ENCODE data around the gene WDR87. TPM values are rescaled to one million over a fixed set of nuclear protein-coding genes. Genes with fewer than 3 reads are reported as not detected.
A peak's percentile ranks its signal among the peaks of the same experiment; 100 is the strongest.

WDR87 gene
- total and polyA plus RNA-seq, 2 of the 8 experiments (the other 6 are each of a cell fraction or from before 2014, with no cell fraction given) = not detected

- no peak for DNase-seq (ENCODE audit: low read depth in 1 of 2, low spot score in 2 of 2)
- Histone ChIP-seq H3K79me2 (ENCODE audit: control insufficient read depth in 1 of 2, insufficient read depth in 2 of 2, low read length in 2 of 2) (peaks cover 2 to 64% of the 10 kb centered on the region in 2 experiments), H4K91ac (replicated peaks; ENCODE audit: insufficient read length, low read length) (peak overlapping the region; percentile 83), H3K27ac (ENCODE audit: low read depth, low read length) (no peak overlapping the region), H3K4me3 (ENCODE audit: extremely low read depth in 1 of 4, insufficient read depth in 2 of 4, low read depth in 3 of 4, low read length in 4 of 4) (no peak overlapping the region), H3K9ac (replicated peaks in 1 of 4; ENCODE audit: extremely low read depth in 1 of 4, low read depth in 3 of 4, low read length in 3 of 4) (no peak overlapping the region), H2BK20ac (ENCODE audit: low read length) (peak overlapping the region; percentile 87; the same call in 1 of the 2 replicates), H3K4ac (replicated peaks; ENCODE audit: insufficient read length, low read depth, low read length) (peak overlapping the region; percentile 13), H3K23ac (ENCODE audit: insufficient read length) (no peak overlapping the region), H3K4me1 (replicated peaks in 1 of 4; ENCODE audit: control insufficient read depth in 3 of 4, insufficient read depth in 4 of 4, low read length in 3 of 4) (peaks cover 25 to 47% (median 35%) of the 10 kb centered on the region in 4 experiments), H3K18ac (ENCODE audit: extremely low read depth, low read length) (no peak overlapping the region), H3K14ac (ENCODE audit: insufficient read length) (no peak overlapping the region), H2BK5ac (ENCODE audit: low read depth, low read length) (peak overlapping the region; percentile 26; the same call in 1 of the 2 replicates), H4K8ac (ENCODE audit: extremely low read depth, insufficient read depth, low read length) (no peak overlapping the region), H2AFZ (ENCODE audit: low read length) (no peak overlapping the region), H3K27me3 (replicated peaks in 1 of 4; ENCODE audit: control insufficient read depth in 3 of 4, extremely low read depth in 1 of 4, insufficient read depth in 3 of 4, low read length in 3 of 4) (no peaks in the 10 kb centered on the region), H4K5ac (ENCODE audit: insufficient read length, low read depth, low read length) (peak overlapping the region; percentile 23), H2BK12ac (ENCODE audit: low read depth, low read length) (peak overlapping the region; percentile 69; the same call in 1 of the 2 replicates), H4K20me1 (replicated peaks in 1 of 2; ENCODE audit: control insufficient read depth in 1 of 2, insufficient read depth in 2 of 2, low read length in 2 of 2) (peaks cover 0 to 4% of the 10 kb centered on the region in 2 experiments), H3K4me2 (ENCODE audit: insufficient read depth in 1 of 2, low read depth in 2 of 2, low read length in 2 of 2) (peak overlapping the region in 1 of 2 experiments; percentile 77; a peak in 1 of 4 replicates), H2BK15ac (ENCODE audit: low read length) (no peak overlapping the region; the same call in 1 of the 2 replicates), H3K56ac (replicated peaks; ENCODE audit: insufficient read length, low read depth, low read length) (no peak overlapping the region), H3K9me3 (ENCODE audit: insufficient read depth in 2 of 2, low read depth in 1 of 2, low read length in 1 of 2) (peaks cover 0 to 3% of the 10 kb centered on the region in 2 experiments; a peak in 2 of 4 replicates), H2BK120ac (replicated peaks; ENCODE audit: low read depth, low read length) (no peak overlapping the region), H3K79me1 (ENCODE audit: low read depth, low read length) (peaks cover 30% of the 10 kb centered on the region), H2AK5ac (ENCODE audit: low read depth, low read length) (peak overlapping the region; percentile 30; the same call in 1 of the 2 replicates), H3K36me3 (ENCODE audit: control insufficient read depth in 2 of 4, insufficient read depth in 4 of 4, low read length in 3 of 4) (peaks cover 0 to 6% (median 1%) of the 10 kb centered on the region in 4 experiments; a peak in 2 of 8 replicates), H3K23me2 (ENCODE audit: low read depth, low read length) (peaks cover 8% of the 10 kb centered on the region; the same call in 1 of the 2 replicates)
- WGBS, 2 experiments (ENCODE audit: extremely low coverage in 1 of 2, insufficient coverage in 1 of 2, insufficient read length in 1 of 2, insufficient replicate concordance in 2 of 2, low coverage in 1 of 2, low lambda C conversion rate in 2 of 2, missing lambda C conversion rate in 1 of 2) = 75% methylated on average over 4 of the region's 5 CpGs; no CpG with 5 or more reads in 1 of the 2 experiments
- POLR2A ChIA-PET (ENCODE audit: partially characterized antibody) = interaction anchor here (1.3 to 4.3 kb wide), 6 partner anchors 8 to 73 kb away, joined by 3 to 37 read pairs (median 18); partner anchors contain the start of genes SIPA1L3 and WDR87
- CTCF ChIA-PET (ENCODE audit: partially characterized antibody) = interaction anchor here (0.7 to 4.3 kb wide), 5 partner anchors 27 to 73 kb away, joined by 3 to 24 read pairs (median 12); no protein-coding TSS in a partner anchor
- FAIRE-seq = no peak
- TF ChIP-seq FOSL1 (IDR thresholded peaks at IDR 0.05; ENCODE audit: insufficient read depth, low read depth, low read length) (no peak), EGR1 (IDR thresholded peaks at IDR 0.05; ENCODE audit: borderline replicate concordance, low read depth, low read length) (no peak), SIN3A (conservative IDR thresholded peaks at IDR 0.05 in 1 of 2, IDR thresholded peaks at IDR 0.05 in 1 of 2; ENCODE audit: low read depth in 1 of 2, low read length in 2 of 2) (no peak), RXRA (IDR thresholded peaks at IDR 0.05; ENCODE audit: insufficient read depth, low read depth, low read length) (no peak), SIRT6 (IDR thresholded peaks at IDR 0.05; ENCODE audit: low read length) (no peak), NRF1 (IDR thresholded peaks at IDR 0.05; ENCODE audit: low read depth, low read length) (no peak), KDM4A (IDR thresholded peaks at IDR 0.05; ENCODE audit: low read depth, low read length, severe bottlenecking) (no peak), CREB1 (IDR thresholded peaks at IDR 0.05) (no peak), TAF1 (IDR thresholded peaks at IDR 0.05; ENCODE audit: low read depth, low read length) (no peak), RBBP5 (IDR thresholded peaks at IDR 0.05; ENCODE audit: borderline replicate concordance, low read depth, low read length) (no peak), CHD2 (IDR thresholded peaks at IDR 0.05; ENCODE audit: low read length) (no peak), RFX5 (IDR thresholded peaks at IDR 0.05; ENCODE audit: borderline replicate concordance, low read depth, low read length) (no peak), POLR2AphosphoS5 (IDR thresholded peaks at IDR 0.05; ENCODE audit: low read depth, low read length) (no peak), TAF7 (optimal IDR thresholded peaks at IDR 0.05; ENCODE audit: borderline replicate concordance, low read depth, low read length) (no peak)
Observed at GRCh38 chr19:37930416-37930815, 24.0 kb upstream of the WDR87 start.

All from H1 (cell line).